Endodermal cell (in vitro differentiated cells): ENCODE results near the gene REX1BD. TPM values are rescaled to one million over a fixed set of nuclear protein-coding genes. Genes with fewer than 3 reads are reported as not detected.
A peak's percentile ranks its signal among the peaks of the same experiment; 100 is the strongest.

Source experiments
- DNase-seq: peaks from one replicate; pipeline ENCODE4 v3.0.0-alpha.2; 2017
- H3K27ac ChIP-seq: 2 replicates; pipeline ENCODE4 v1.5.1; 2013; ENCODE audit warnings: mild to moderate bottlenecking, low read depth, low read length, moderate library complexity
- H3K27me3 ChIP-seq: 2 replicates; pipeline ENCODE4 v1.6.1; 2013; ENCODE audit warnings: mild to moderate bottlenecking, low read length, moderate library complexity; ENCODE audit not compliant: insufficient read depth, control insufficient read depth, poor library complexity, severe bottlenecking
- H3K36me3 ChIP-seq: 2 replicates; pipeline ENCODE4 v1.7.0; 2013; ENCODE audit warnings: mild to moderate bottlenecking, low read length, moderate library complexity; ENCODE audit not compliant: control insufficient read depth, insufficient read depth
- H3K4me1 ChIP-seq: one replicate; pipeline ENCODE4 v1.7.0; 2013; ENCODE audit warnings: low read length; ENCODE audit not compliant: control insufficient read depth, insufficient read depth
- H3K4me3 ChIP-seq: 2 replicates; pipeline ENCODE4 v1.5.1; 2013; ENCODE audit warnings: mild to moderate bottlenecking, low read length, moderate library complexity
- H3K9ac ChIP-seq: 2 replicates; pipeline ENCODE4 v1.6.1; 2013; ENCODE audit warnings: mild to moderate bottlenecking, low read length, moderate library complexity; ENCODE audit not compliant: poor library complexity, severe bottlenecking; ENCODE audit errors: extremely low read depth
- H3K9me3 ChIP-seq: 2 replicates; pipeline ENCODE4 v1.6.1; 2013; ENCODE audit warnings: mild to moderate bottlenecking, low read length, moderate library complexity; ENCODE audit not compliant: control insufficient read depth
- H3K27ac Mint-ChIP-seq: 2 replicates; pipeline ENCODE4 v1.8.0; 2020; ENCODE audit warnings: mixed read lengths
- H3K27me3 Mint-ChIP-seq: 2 replicates; pipeline ENCODE4 v1.8.0; 2021; ENCODE audit warnings: mild to moderate bottlenecking, mixed read lengths; ENCODE audit not compliant: insufficient read depth
- H3K36me3 Mint-ChIP-seq: 2 replicates; pipeline ENCODE4 v1.8.0; 2020; ENCODE audit warnings: low read depth, mixed read lengths
- H3K4me1 Mint-ChIP-seq: 2 replicates; pipeline ENCODE4 v1.8.0; 2020; ENCODE audit warnings: mixed read lengths
- H3K4me3 Mint-ChIP-seq: 2 replicates; pipeline ENCODE4 v1.8.0; 2020; ENCODE audit warnings: mild to moderate bottlenecking, moderate library complexity, mixed read lengths
- H3K9me3 Mint-ChIP-seq: 2 replicates; pipeline ENCODE4 v1.8.0; 2020; ENCODE audit warnings: mild to moderate bottlenecking, mixed read lengths
- CTCF ChIP-seq: fragments of 200-600 bp; sonication (generic); conservative IDR thresholded peaks from 2 replicates; pipeline ENCODE4 v1.5.0; 2021; ENCODE audit warnings: antibody characterized with exemption, mild to moderate bottlenecking
- WGBS, 2 experiments: methylation state at CpG; one replicate each; pipeline versions ENCODE4 v1.1.5 to v1.1.7; 2013; ENCODE audit warnings: missing lambda C conversion rate in 2 of 2, mixed read lengths in 1 of 2; ENCODE audit not compliant: insufficient coverage in 1 of 2, insufficient read length in 1 of 2; 5-methylcytosine and 5-hydroxymethylcytosine counted together
- total RNA-seq, 2 donors: library from RNA; stranded (reverse); fragmentation: NEBNext Ultra II Directional in 1 of 2; extraction: Animal tissue kit (Norgen Biotek cat#: 25700) in 1 of 2; gene quantifications; 2 replicates in 1 of 2; 3 replicates in 1 of 2; pipeline ENCODE4 v1.2.1, GENCODE V29; 2021

The REX1BD gene
- total RNA-seq, 2 donors from 2014 or later: 76.9 to 83.9 TPM

- Mint-ChIP-seq H3K27ac (no peak overlapping the region), H3K4me1 (peaks cover 6% of the 10 kb centered on the region), H3K27me3 (peaks cover 61% of the 10 kb centered on the region), H3K9me3 (no peaks in the 10 kb centered on the region), H3K36me3 (no peaks in the 10 kb centered on the region), H3K4me3 (peak overlapping the region; percentile 41)
- whole genome bisulfite sequencing, 2 experiments: 13 to 19% methylated on average over 11 to 32 of the region's 32 CpGs
- H3K27ac ChIP-seq: no peak overlapping the region
- no peaks in the 10 kb centered on the region for H3K4me1 ChIP-seq
- peak; percentile 81 for DNase-seq
- no peaks in the 10 kb centered on the region for H3K36me3 ChIP-seq
- peaks cover 67% of the 10 kb centered on the region for H3K27me3 ChIP-seq
- no peak overlapping the region for H3K4me3 ChIP-seq
- H3K9me3 ChIP-seq: no peaks in the 10 kb centered on the region
- TF ChIP-seq CTCF: peak; percentile 65
- no peak overlapping the region for H3K9ac ChIP-seq
Observed at GRCh38 chr19:18603255-18603957, 14.8 kb downstream of the REX1BD start.

- Mint-ChIP-seq H3K27ac (no peak overlapping the region), H3K9me3 (no peaks in the 10 kb centered on the region), H3K27me3 (peaks cover 69% of the 10 kb centered on the region), H3K36me3 (no peaks in the 10 kb centered on the region), H3K4me1 (peaks cover 8% of the 10 kb centered on the region), H3K4me3 (no peak overlapping the region)
- H3K36me3 ChIP-seq: no peaks in the 10 kb centered on the region
- H3K4me3 ChIP-seq: no peak overlapping the region
- H3K27me3 ChIP-seq: peaks cover 75% of the 10 kb centered on the region
- TF ChIP-seq CTCF: no peak
- no peak overlapping the region for H3K27ac ChIP-seq
- peak; percentile 66 for DNase-seq
- no peak overlapping the region for H3K9ac ChIP-seq
- 8 to 26% methylated on average over 5 to 26 of the region's 26 CpGs for WGBS, 2 experiments
- H3K9me3 ChIP-seq: no peaks in the 10 kb centered on the region
- no peaks in the 10 kb centered on the region for H3K4me1 ChIP-seq
Observed at GRCh38 chr19:18603958-18604819, 15.6 kb downstream of the REX1BD start.

- Mint-ChIP-seq H3K9me3 (no peaks in the 10 kb centered on the region), H3K4me3 (no peak overlapping the region), H3K4me1 (peaks cover 14% of the 10 kb centered on the region), H3K27ac (no peak overlapping the region), H3K36me3 (no peaks in the 10 kb centered on the region), H3K27me3 (peaks cover 72% of the 10 kb centered on the region)
- H3K4me1 ChIP-seq: no peaks in the 10 kb centered on the region
- DNase-seq: no peak
- TF ChIP-seq CTCF: no peak
- H3K4me3 ChIP-seq: no peak overlapping the region
- 19 to 25% methylated on average over 8 to 10 of the region's 10 CpGs for WGBS, 2 experiments
- H3K9me3 ChIP-seq: no peaks in the 10 kb centered on the region
- no peak overlapping the region for H3K9ac ChIP-seq
- H3K36me3 ChIP-seq: no peaks in the 10 kb centered on the region
- H3K27ac ChIP-seq: no peak overlapping the region
- peaks cover 81% of the 10 kb centered on the region for H3K27me3 ChIP-seq
Observed at GRCh38 chr19:18604820-18605159, 16.2 kb downstream of the REX1BD start.
